HEK293T (cell line): Measurements from ENCODE around the gene JCHAIN.
"Not testable (repeated sequence)": the region's sequence is repeated elsewhere in the genome, so short reads cannot be mapped to it uniquely, and the experiment has no call there.

Experiments used
- CTCF ChIA-PET: fragments of 350-600 bp; formaldehyde crosslinking; extraction: SDS; loops from one replicate; lab custom pipeline; 2021; ENCODE audit warnings: antibody characterized with exemption, inconsistent platforms; lab: Yijun Ruan, JAX
- POLR2A ChIA-PET: fragments of 350-600 bp; formaldehyde crosslinking; extraction: SDS; loops from one replicate; lab custom pipeline; 2020; ENCODE audit warnings: antibody characterized with exemption, inconsistent platforms; lab: Yijun Ruan, JAX
- DNase-seq: peaks from one replicate; pipeline ENCODE4 v3.0.0; 2012; ENCODE audit warnings: mixed read lengths; ENCODE audit errors: extremely low spot score
- ARNT ChIP-seq: fragments of 450-650 bp; IDR thresholded peaks from 2 replicates; pipeline ENCODE4 v1.6.1; 2017; ENCODE audit warnings: mild to moderate bottlenecking
- BHLHE40 ChIP-seq: fragments of 450-650 bp; IDR thresholded peaks from 2 replicates; pipeline ENCODE4 v1.6.1; 2016; ENCODE audit warnings: mild to moderate bottlenecking, moderate library complexity, borderline replicate concordance
- CTBP1 ChIP-seq: fragments of 450-650 bp; IDR thresholded peaks from 2 replicates; pipeline ENCODE4 v1.6.1; 2016; ENCODE audit warnings: borderline replicate concordance
- ELF4 ChIP-seq: fragments of 450-650 bp; IDR thresholded peaks from 2 replicates; pipeline ENCODE4 v1.6.1; 2017; ENCODE audit warnings: antibody characterized with exemption
- FOXA1 ChIP-seq: fragments of 450-650 bp; IDR thresholded peaks from 2 replicates; pipeline ENCODE4 v1.6.1; 2016; ENCODE audit warnings: mild to moderate bottlenecking
- FOXK2 ChIP-seq: fragments of 450-650 bp; IDR thresholded peaks from 2 replicates; pipeline ENCODE4 v1.6.1; 2016; ENCODE audit warnings: mild to moderate bottlenecking
- FOXM1 ChIP-seq: fragments of 450-650 bp; IDR thresholded peaks from 2 replicates; pipeline ENCODE4 v1.6.1; 2017; ENCODE audit warnings: mild to moderate bottlenecking, borderline replicate concordance
- HDGF ChIP-seq: fragments of 450-650 bp; IDR thresholded peaks from 2 replicates; pipeline ENCODE4 v1.6.1; 2017; ENCODE audit warnings: antibody characterized with exemption, borderline replicate concordance
- L3MBTL2 ChIP-seq: fragments of 450-650 bp; conservative IDR thresholded peaks from 2 replicates; pipeline ENCODE4 v1.6.1; 2016; ENCODE audit warnings: mild to moderate bottlenecking
- LEF1 ChIP-seq: fragments of 450-650 bp; IDR thresholded peaks from 2 replicates; pipeline ENCODE4 v1.6.1; 2017; ENCODE audit warnings: mild to moderate bottlenecking, borderline replicate concordance
- NFRKB ChIP-seq: fragments of 450-650 bp; IDR thresholded peaks from 2 replicates; pipeline ENCODE4 v1.6.1; 2016; ENCODE audit warnings: mild to moderate bottlenecking, moderate library complexity
- SP1 ChIP-seq: fragments of 450-650 bp; IDR thresholded peaks from 2 replicates; pipeline ENCODE4 v1.6.1; 2017
- SUZ12 ChIP-seq: fragments of 450-650 bp; IDR thresholded peaks from 2 replicates; pipeline ENCODE4 v1.6.1; 2016; ENCODE audit warnings: mild to moderate bottlenecking
- TARDBP ChIP-seq: fragments of 450-650 bp; IDR thresholded peaks from 2 replicates; pipeline ENCODE4 v1.6.1; 2016
- ZNF384 ChIP-seq: fragments of 450-650 bp; IDR thresholded peaks from 2 replicates; pipeline ENCODE4 v1.6.1; 2016
- TF ChIP-seq, protein P1 (sequence below): fragments of 450-650 bp; IDR thresholded peaks from 2 replicates; pipeline ENCODE4 v1.6.1; 2016

Gene JCHAIN

DNA sequence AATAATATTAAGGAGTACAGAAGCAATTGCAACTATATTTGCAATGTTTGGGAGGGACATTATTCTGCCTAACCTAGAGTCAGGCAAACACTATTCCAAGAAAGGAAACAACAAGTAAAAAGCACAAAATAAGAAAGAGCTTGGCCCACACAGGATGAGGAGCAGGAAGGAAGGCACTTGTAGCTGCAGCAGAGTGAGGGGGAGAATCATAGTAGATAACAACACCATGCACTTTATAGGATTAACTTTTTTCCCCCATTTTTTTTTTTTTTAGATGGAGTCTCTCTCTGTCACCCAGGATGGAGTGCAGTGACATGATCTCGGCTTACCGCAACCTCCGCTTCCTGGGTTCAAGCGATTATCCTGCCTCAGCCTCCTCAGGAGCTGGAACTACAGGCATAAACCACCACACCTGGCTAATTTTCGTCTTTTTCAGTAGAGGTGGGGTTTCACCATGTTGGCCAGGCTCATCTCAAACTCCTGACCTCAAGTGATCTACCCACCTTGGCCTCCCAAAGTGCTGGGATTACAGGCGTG is 10.3 kb upstream of the JCHAIN start:
- DNase-seq: no peak

DNA sequence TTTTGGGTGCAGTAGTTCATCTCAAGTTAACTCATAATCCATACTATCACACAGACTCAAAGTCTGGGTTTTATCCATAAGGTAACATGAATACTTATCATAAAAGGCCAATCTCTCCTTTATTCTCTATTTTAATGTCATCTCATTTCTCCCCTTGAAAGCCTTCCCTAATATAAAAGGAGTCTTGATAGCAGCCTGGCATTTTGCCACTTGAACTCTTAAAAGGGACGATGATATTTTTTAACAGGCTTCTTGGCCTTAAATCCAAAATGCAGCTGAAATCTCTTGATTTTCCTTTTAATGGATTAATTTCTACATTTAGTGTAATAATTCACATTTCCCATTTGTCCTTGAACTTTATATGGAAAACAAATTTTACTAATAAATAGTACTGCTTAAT is 8.4 kb upstream of the JCHAIN start:
- ChIA-PET CTCF (no interaction called here), POLR2A (no interaction called here)

More for the DNA sequence above, 10.3 kb upstream of the JCHAIN start:
- POLR2A ChIA-PET: no interaction called here
- CTCF ChIA-PET: interaction anchor here (0.6 to 1.5 kb wide), 3 partner anchors 25 to 589 kb away, joined by 3 to 4 read pairs (median 3); no protein-coding TSS in a partner anchor
- TF ChIP-seq CTBP1 (no peak), SP1 (no peak), ZNF384 (no peak), SUZ12 (no peak), HDGF (no peak), FOXA1 (no peak), BHLHE40 (no peak), L3MBTL2 (no peak), FOXK2 (no peak), TARDBP (no peak), ELF4 (no peak), LEF1 (no peak), FOXM1 (no peak), ARNT (no peak), NFRKB (no peak)
- TF ChIP-seq, protein P1, sequence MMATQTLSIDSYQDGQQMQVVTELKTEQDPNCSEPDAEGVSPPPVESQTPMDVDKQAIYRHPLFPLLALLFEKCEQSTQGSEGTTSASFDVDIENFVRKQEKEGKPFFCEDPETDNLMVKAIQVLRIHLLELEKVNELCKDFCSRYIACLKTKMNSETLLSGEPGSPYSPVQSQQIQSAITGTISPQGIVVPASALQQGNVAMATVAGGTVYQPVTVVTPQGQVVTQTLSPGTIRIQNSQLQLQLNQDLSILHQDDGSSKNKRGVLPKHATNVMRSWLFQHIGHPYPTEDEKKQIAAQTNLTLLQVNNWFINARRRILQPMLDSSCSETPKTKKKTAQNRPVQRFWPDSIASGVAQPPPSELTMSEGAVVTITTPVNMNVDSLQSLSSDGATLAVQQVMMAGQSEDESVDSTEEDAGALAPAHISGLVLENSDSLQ: no peak

DNA sequence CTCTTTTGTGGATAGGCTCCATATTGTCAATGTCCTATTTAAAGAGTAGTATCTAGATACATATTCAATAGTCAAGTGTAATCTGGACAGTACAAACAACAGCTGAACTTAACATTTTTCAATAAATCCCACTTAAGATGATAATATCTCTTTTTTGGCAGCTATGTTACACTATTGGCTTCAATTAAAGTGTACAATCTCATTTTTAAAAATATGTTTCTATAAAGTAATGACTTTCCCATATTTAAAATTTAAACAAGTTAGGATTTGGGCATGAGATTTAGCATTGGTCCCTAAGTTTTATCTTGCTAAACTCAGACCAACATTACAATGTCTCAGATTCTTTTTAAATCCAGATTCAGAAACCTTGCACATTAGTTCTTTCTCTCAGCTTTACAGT is 7.9 kb upstream of the JCHAIN start:
- POLR2A ChIA-PET: no interaction called here
- CTCF ChIA-PET: no interaction called here
- no peak for TF ChIP-seq SP1
- TF ChIP-seq FOXK2: no peak
- no peak for TF ChIP-seq NFRKB
- no peak for TF ChIP-seq BHLHE40
- no peak for TF ChIP-seq ELF4
- TF ChIP-seq L3MBTL2: no peak
- no peak for TF ChIP-seq SUZ12
- no peak for TF ChIP-seq FOXM1
- no peak for TF ChIP-seq TARDBP
- no peak for TF ChIP-seq HDGF
- no peak for TF ChIP-seq CTBP1
- TF ChIP-seq ARNT: no peak
- no peak for DNase-seq

More for the DNA sequence above, 8.4 kb upstream of the JCHAIN start:
- DNase-seq: no peak
- TF ChIP-seq BHLHE40: no peak

DNA sequence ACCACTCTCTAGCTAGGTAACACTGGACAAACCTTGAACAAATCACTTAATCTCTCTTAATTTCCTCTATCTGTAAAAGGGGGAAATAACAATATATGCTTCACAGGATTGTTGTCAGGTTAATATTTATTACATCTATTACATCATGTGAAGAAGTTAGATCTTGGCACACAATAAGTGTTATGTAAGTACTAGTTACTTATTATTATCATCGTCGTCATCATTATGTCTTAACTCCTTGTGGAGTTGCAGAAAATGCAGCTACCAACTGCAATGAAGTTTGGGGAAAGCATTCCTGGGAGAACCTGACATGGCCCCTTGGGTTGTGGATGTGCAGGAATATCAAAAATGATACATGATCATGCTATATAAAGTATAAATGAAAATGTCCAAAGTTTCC is 4.8 kb upstream of the JCHAIN start:
- DNase-seq: no peak
- TF ChIP-seq, protein P1: no peak
- TF ChIP-seq TARDBP (no peak), CTBP1 (no peak), SUZ12 (no peak), ARNT (no peak), L3MBTL2 (no peak), NFRKB (no peak), FOXK2 (no peak), ZNF384 (no peak), SP1 (no peak), FOXA1 (no peak), BHLHE40 (no peak), FOXM1 (no peak), ELF4 (no peak), HDGF (no peak), LEF1 (no peak)
- ChIA-PET POLR2A (no interaction called here), CTCF (no interaction called here)

DNA sequence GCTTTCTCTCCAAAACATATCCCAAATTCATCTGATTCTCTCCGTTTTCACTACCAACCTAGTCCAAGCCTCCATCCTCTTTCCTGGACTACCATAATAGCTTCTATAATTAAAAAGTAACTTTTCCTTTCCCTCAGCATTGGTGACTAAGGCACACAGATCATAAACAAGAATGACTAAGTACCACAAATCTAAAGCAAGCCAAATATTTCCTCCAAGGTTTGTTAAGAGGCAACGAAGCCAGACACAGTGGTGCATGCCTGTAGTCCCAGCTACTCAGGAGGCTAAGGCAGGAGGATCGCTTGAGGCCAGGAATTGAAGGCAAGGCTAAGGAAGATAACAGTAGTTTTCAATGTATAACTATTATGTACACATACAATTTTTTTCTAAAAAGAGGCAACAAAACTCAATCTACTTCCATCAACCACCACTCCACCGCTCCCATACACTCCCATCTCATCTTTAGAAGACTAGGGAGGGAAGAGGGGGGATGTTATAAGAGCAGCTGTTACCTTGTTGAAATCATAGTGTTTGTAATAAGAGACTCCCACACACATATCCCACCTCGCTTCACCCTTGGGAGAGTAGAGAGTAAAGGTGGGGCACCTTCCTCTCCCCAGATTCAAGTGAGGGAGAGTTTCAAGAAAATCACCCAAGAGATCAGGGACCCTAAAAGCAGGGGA is 4.2 kb upstream of the JCHAIN start:
- TF ChIP-seq SUZ12 (no peak), NFRKB (no peak), ELF4 (no peak), FOXK2 (no peak), HDGF (no peak), FOXA1 (no peak), LEF1 (no peak), ARNT (no peak), BHLHE40 (no peak), ZNF384 (no peak), TARDBP (no peak), FOXM1 (no peak), SP1 (no peak)
- DNase-seq: no peak
- ChIA-PET CTCF (no interaction called here), POLR2A (no interaction called here)

DNA sequence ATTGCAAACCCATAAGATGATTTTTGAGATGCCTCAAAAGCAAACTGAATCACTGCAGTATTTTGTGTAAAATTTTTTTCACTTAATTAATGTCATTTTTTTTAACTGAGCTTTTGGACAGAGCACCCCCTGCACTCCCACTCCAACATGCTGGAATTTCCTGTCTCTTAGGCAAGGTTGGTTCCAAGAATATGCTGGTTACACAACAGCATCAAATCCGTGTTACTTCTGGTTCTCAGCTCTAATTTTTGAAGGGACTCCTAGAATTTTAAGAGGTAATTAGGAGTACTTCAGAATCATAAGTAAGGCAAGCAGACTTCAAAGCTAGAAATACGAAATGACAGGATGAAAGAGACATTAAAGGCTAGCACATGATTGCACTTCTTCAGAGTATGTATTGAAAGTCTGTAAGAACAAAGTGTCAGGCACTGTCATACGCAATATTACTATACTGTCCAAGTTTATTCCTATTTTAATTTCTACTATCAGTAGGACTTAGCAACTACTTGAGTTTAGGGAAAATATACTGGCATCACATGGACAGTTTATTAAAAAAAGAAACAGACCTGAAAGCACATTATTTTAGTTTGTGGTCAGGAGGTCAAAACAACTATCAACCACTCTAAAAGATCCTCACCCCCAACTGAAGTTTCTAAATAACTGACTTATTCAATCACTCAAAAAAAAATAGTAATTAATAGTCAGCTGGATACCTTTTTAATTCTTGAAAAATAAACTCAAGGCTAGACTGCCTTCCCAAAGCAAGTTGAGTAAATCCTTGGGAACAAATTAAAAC is 1.6 kb upstream of the JCHAIN start:
- ChIA-PET CTCF (interaction anchor here (0.7 kb wide), 1 partner anchor 789 kb away, joined by 3 read pairs; no protein-coding TSS in a partner anchor), POLR2A (no interaction called here)
- no peak for TF ChIP-seq TARDBP
- no peak for TF ChIP-seq ZNF384
- no peak for TF ChIP-seq ARNT
- TF ChIP-seq BHLHE40: no peak
- TF ChIP-seq HDGF: no peak
- no peak for TF ChIP-seq CTBP1
- TF ChIP-seq FOXK2: no peak
- no peak for TF ChIP-seq NFRKB
- no peak for TF ChIP-seq SP1
- no peak for DNase-seq

DNA sequence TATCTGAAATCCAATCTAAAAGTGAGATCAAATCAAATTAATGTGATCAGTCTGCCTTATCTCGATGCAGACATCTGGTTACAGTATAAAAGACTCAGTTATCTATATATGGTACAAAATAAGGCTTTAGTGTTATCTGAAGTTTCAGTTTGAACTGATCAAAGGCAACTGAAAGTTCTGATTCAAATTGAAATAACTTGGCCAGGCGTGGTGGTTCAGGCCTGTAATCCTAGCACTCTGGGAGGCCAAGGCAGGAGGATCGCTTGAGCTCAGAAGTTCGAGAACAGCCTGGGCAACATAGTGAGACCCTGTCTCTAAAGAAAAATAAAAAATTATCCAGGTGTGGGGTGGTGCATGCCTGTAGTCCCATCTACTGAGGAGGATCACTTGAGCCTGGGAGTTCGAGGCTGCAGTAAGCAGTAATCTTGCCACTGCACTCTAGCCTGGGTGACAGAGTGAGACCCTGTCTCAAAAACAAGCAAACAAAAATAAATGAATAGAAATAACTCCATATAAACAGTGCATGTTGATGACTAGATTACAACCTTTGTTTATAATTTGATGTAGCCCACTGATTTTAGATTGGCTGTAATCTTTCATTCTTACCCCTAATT is 4.9 kb downstream of the JCHAIN start:
- DNase-seq, CTCF ChIA-PET, POLR2A ChIA-PET: not testable (repeated sequence)
